Activated naive CD8-positive, alpha-beta T cell treated with anti-CD3 and anti-CD28 coated beads for 36 hours (primary cell): ENCODE results near the gene RIN3. TPM values are rescaled to one million over a fixed set of nuclear protein-coding genes. Genes with fewer than 3 reads are reported as not detected.

Experiments
- DNase-seq: peaks from one replicate; pipeline ENCODE4 v3.0.0; 2021
- H3K27ac Mint-ChIP-seq: one replicate; pipeline ENCODE4 v1.8.0; 2022; ENCODE audit warnings: mild to moderate bottlenecking, moderate library complexity, mixed read lengths
- H3K27me3 Mint-ChIP-seq: one replicate; pipeline ENCODE4 v1.8.0; 2022; ENCODE audit warnings: mild to moderate bottlenecking, mixed read lengths
- H3K36me3 Mint-ChIP-seq: one replicate; pipeline ENCODE4 v1.8.0; 2021; ENCODE audit warnings: mild to moderate bottlenecking, mixed read lengths
- H3K4me1 Mint-ChIP-seq: one replicate; pipeline ENCODE4 v1.8.0; 2021; ENCODE audit warnings: mixed read lengths
- H3K4me3 Mint-ChIP-seq: one replicate; pipeline ENCODE4 v1.8.0; 2022; ENCODE audit warnings: mild to moderate bottlenecking, moderate library complexity, mixed read lengths
- H3K9me3 Mint-ChIP-seq: one replicate; pipeline ENCODE4 v1.8.0; 2022; ENCODE audit warnings: mixed read lengths
- total RNA-seq, 2 experiments: library from RNA; stranded (reverse); gene quantifications; one replicate each; pipeline ENCODE4 v1.2.3, GENCODE V29; 2021

RIN3 gene
- total RNA-seq, 2 experiments from 2014 or later = 59.2 to 59.6 TPM

- no peak overlapping the region for H3K4me3 Mint-ChIP-seq
- H3K4me1 Mint-ChIP-seq = peaks cover 86% of the 10 kb centered on the region
- no peaks in the 10 kb centered on the region for H3K27me3 Mint-ChIP-seq
- peaks cover 69% of the 10 kb centered on the region for H3K36me3 Mint-ChIP-seq
- H3K27ac Mint-ChIP-seq = peak overlapping the region; percentile 73
- no peak for DNase-seq
- H3K9me3 Mint-ChIP-seq = no peaks in the 10 kb centered on the region
These were observed 45.9 kb downstream of the RIN3 start for GRCh38 chr14:92559486-92559885.

- Mint-ChIP-seq H3K4me1 (peaks cover 88% of the 10 kb centered on the region), H3K27ac (peak overlapping the region; percentile 73), H3K4me3 (peak overlapping the region; percentile 8), H3K36me3 (peaks cover 73% of the 10 kb centered on the region), H3K27me3 (no peaks in the 10 kb centered on the region), H3K9me3 (no peaks in the 10 kb centered on the region)
- DNase-seq = peak; percentile 36
These were observed 46.7 kb downstream of the RIN3 start for GRCh38 chr14:92560106-92560865.

DNA sequence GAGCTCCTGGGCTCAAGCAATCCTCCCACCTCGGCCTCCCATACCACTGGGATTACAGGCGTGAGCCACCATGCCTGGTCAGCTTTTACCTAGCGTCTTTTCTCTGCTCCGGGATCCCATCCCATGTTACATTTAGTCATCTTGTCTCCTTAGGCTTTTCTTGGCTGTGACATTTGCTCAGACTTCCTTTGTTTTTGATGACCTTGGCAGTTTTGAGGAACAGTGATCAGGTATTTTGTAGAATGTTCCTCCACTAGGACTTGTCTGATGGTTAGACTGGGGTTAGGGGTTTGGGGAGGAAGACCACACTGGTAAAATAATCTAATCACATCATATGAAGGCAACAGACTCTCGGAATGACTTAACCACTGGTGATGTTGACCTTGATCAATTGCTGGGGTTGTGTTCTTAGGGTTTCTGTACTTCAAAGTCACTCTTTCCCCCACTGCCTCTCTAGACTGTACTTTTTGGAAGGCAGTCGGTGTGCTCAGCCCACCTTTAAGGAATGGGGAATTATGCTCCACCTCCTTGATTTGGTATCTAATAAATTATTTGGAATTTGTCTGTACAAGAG lies 48.4 kb downstream of the RIN3 start:
- Mint-ChIP-seq H3K36me3 (peaks cover 75% of the 10 kb centered on the region), H3K4me3 (no peak overlapping the region), H3K27ac (peak overlapping the region; percentile 65), H3K4me1 (peaks cover 73% of the 10 kb centered on the region), H3K9me3 (peaks cover 6% of the 10 kb centered on the region), H3K27me3 (no peaks in the 10 kb centered on the region)
- no peak for DNase-seq

- Mint-ChIP-seq H3K4me1 (peaks cover 67% of the 10 kb centered on the region), H3K36me3 (peaks cover 75% of the 10 kb centered on the region)
- DNase-seq = no peak
These were observed 49.8 kb downstream of the RIN3 start for GRCh38 chr14:92563359-92563758.

DNA sequence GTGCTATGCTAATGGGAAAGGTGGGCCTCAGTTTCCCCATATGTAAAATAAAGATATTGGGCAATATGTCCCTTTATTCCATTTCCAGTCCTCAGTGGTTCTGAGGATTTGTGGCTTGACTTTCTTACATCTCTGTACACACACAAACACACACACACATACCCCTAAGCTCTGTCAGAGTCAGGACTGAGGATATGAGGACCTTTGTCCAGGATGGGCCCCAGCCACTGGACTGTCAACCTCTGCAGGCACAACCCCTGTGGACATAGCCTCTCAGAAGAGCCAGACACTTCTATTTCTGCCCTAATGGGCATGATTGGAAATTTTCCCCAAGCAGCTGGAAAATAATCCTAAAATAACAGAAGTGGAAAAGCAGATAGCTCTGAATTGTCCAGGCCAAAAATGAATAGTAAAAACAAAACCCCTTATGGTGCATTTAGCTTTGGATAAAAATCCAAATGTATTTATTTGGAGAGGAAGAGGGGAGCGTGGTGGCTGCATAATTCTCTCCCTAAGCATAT lies 50.2 kb downstream of the RIN3 start:
- DNase-seq = no peak
- H3K27ac Mint-ChIP-seq = peak overlapping the region; percentile 74
- peaks cover 15% of the 10 kb centered on the region for H3K9me3 Mint-ChIP-seq
- no peak overlapping the region for H3K4me3 Mint-ChIP-seq
- H3K36me3 Mint-ChIP-seq = peaks cover 75% of the 10 kb centered on the region
- no peaks in the 10 kb centered on the region for H3K27me3 Mint-ChIP-seq
- H3K4me1 Mint-ChIP-seq = peaks cover 69% of the 10 kb centered on the region

More at GRCh38 chr14:92563359-92563758, 49.8 kb downstream of the RIN3 start:
- H3K27me3 Mint-ChIP-seq = no peaks in the 10 kb centered on the region
- peaks cover 15% of the 10 kb centered on the region for H3K9me3 Mint-ChIP-seq
- H3K27ac Mint-ChIP-seq = peak overlapping the region; percentile 74
- H3K4me3 Mint-ChIP-seq = no peak overlapping the region

DNA sequence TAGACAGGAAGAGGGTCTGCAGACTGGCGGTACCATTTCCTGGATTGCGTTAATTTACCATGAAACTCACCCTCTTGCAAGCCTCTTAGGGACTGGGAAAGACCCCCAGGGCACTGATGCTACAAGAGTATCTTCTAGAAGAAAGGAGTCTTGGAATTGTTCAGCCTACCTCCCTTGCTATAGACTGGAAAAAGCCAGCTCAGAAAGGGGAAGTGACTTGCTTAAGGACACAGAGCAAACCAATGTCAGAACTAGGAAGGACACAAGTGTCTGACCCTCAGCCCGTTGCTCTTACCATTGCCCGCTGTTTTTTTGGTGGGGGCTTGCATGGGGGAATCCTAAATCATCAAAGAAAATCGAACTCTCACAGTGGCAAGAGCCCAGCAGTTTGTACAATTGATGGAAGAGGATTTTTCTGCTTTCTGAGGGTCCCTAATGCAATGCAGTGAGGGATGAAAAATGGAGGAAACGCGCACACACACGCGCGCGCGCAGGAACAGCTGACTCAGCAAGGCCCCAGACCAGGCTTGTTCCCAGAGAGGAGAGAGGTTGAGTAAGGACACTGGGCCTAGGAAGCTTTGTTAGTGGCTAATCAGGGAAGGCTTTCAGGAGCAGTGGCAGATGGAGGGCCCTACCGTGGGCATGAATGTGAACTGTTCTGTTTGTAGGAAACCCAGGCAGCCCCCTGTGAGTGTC lies 50.9 kb downstream of the RIN3 start:
- Mint-ChIP-seq H3K9me3 (peaks cover 15% of the 10 kb centered on the region), H3K27me3 (no peaks in the 10 kb centered on the region), H3K4me1 (peaks cover 71% of the 10 kb centered on the region), H3K27ac (peak overlapping the region; percentile 20), H3K36me3 (peaks cover 73% of the 10 kb centered on the region), H3K4me3 (no peak overlapping the region)
- DNase-seq = no peak

- H3K9me3 Mint-ChIP-seq = peaks cover 15% of the 10 kb centered on the region
- peaks cover 71% of the 10 kb centered on the region for H3K4me1 Mint-ChIP-seq
- H3K27me3 Mint-ChIP-seq = no peaks in the 10 kb centered on the region
- DNase-seq = no peak
- no peak overlapping the region for H3K4me3 Mint-ChIP-seq
- H3K36me3 Mint-ChIP-seq = peaks cover 72% of the 10 kb centered on the region
- peak overlapping the region; percentile 29 for H3K27ac Mint-ChIP-seq
These were observed 51.6 kb downstream of the RIN3 start for GRCh38 chr14:92565040-92565717.

DNA sequence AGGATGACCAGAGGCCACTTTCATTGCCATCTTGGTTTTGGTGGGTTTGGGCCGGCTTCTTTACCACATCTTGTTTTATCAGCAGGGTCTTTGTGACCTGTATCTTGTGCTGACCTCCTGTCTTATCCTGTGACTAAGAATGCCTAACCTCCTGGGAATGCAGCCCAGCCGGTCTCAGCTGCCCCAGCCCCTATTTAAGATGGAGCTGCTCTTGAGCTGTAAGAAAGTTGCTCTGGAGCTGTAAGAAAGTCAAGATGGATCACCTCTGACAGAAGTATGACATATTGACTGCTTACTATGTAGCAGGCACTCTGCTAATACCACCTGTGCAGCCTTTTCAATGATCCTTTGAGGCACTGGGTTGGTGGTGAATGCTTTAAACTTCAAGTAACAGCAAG lies 52.1 kb downstream of the RIN3 start:
- Mint-ChIP-seq H3K27ac (peak overlapping the region; percentile 29), H3K4me1 (peaks cover 73% of the 10 kb centered on the region), H3K9me3 (peaks cover 15% of the 10 kb centered on the region), H3K4me3 (no peak overlapping the region), H3K27me3 (no peaks in the 10 kb centered on the region), H3K36me3 (peaks cover 72% of the 10 kb centered on the region)
- no peak for DNase-seq

DNA sequence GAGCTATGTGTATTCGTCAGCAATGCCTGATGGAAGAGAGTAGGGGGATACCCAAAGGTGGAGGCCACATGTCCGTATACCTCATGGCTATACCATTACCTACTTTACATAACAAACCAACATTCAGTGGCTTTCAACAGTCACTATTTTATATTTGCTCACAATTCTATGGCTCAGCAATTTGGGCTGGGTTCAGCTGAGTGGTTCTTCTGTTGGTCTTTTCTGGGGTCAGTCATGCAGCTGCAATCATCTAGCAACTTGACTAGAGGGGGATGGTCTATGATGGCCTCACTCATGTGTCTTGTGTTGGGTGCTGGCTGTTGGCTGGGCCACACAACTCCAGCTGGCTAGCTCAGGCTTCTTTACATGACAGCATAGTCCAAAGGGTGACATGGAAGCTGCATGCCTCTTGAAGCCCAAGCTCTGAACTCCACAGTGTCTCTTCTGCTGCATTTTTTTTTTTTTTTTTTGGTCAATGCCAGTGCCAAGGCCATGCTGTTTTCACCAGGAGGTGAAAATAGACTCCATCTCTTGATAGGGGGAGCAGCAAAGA lies 53.7 kb downstream of the RIN3 start:
- no peak for DNase-seq
- Mint-ChIP-seq H3K27ac (peak overlapping the region; percentile 34), H3K36me3 (peaks cover 70% of the 10 kb centered on the region), H3K4me3 (no peak overlapping the region), H3K27me3 (no peaks in the 10 kb centered on the region), H3K4me1 (peaks cover 68% of the 10 kb centered on the region), H3K9me3 (peaks cover 15% of the 10 kb centered on the region)

- H3K9me3 Mint-ChIP-seq = peaks cover 15% of the 10 kb centered on the region
- H3K4me1 Mint-ChIP-seq = peaks cover 62% of the 10 kb centered on the region
- H3K27me3 Mint-ChIP-seq = no peaks in the 10 kb centered on the region
- H3K36me3 Mint-ChIP-seq = peaks cover 70% of the 10 kb centered on the region
- H3K27ac Mint-ChIP-seq = peak overlapping the region; percentile 97
- DNase-seq = peak; percentile 66
- peak overlapping the region; percentile 63 for H3K4me3 Mint-ChIP-seq
These were observed 55.3 kb downstream of the RIN3 start for GRCh38 chr14:92568621-92569479.

DNA sequence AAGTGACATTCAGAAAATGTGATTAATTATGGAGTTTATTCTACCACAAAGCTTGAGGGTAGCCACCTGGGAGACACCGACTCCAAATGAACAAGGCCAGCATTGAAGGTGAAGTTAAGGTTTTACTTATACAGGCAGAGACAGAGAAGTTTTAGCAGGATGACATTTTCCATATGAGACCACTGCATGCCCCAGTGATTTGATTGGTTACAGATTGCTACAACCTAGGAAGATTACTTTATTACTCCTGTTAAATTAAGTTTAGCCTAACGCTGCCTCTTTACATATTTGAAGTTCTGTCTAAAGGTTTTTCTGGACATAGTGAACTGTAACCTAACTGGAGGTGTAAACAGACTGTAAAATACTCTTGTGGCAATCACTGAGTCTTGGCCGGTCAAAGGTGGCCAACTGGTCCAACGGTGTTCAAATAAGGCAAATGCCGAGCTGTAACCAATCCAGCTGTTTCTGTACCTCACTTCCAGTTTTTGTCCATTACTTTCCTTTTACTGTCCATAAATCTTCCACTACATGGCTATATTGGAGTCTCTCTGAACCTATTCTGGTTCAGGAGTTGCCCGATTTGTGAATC lies 57.2 kb downstream of the RIN3 start:
- peaks cover 15% of the 10 kb centered on the region for H3K9me3 Mint-ChIP-seq
- H3K27me3 Mint-ChIP-seq = no peaks in the 10 kb centered on the region
- H3K27ac Mint-ChIP-seq = peak overlapping the region; percentile 17
- H3K4me1 Mint-ChIP-seq = peaks cover 60% of the 10 kb centered on the region
- H3K4me3 Mint-ChIP-seq = no peak overlapping the region
- H3K36me3 Mint-ChIP-seq = peaks cover 61% of the 10 kb centered on the region
- no peak for DNase-seq

- Mint-ChIP-seq H3K36me3 (peaks cover 58% of the 10 kb centered on the region), H3K27ac (no peak overlapping the region), H3K4me1 (peaks cover 71% of the 10 kb centered on the region), H3K4me3 (no peak overlapping the region), H3K27me3 (no peaks in the 10 kb centered on the region), H3K9me3 (peaks cover 9% of the 10 kb centered on the region)
- DNase-seq = no peak
These were observed 58.5 kb downstream of the RIN3 start for GRCh38 chr14:92572050-92572449.

DNA sequence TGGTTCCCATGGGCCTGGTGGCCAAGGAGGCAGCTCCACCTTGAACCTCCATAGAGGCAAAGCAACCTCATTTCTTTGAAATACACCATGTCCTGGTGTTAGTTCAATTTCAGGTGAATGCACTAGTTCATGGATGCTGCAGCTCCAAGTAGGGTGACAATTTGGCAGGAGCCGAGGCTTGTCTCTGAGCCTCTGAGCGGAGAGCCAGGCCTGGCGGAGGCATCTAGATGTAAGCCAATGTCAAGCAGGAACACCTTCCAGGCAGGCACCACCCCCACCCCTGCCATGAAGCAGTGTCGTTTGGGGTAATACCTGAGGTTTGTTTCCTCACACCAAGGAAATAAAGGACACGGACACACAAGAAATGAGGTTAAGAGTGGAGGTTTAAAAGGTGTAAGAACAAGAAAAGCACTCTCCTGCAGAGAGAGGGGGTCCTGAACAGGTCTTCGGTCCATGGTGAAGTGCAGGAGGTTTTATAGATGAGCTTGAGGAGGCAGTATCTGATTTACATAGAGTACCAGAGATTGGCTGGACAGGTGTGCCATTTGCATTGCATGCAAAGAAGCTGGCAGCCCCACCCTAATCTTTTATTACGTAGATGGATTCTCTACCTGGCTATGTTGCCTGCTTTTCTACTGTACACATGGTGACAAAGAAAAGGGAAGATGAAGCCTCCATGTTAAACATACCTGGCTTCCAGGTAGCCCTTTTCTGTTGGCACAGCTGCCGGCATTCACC lies 60.3 kb downstream of the RIN3 start:
- Mint-ChIP-seq H3K4me3 (no peak overlapping the region), H3K27ac (peak overlapping the region; percentile 39), H3K4me1 (peaks cover 76% of the 10 kb centered on the region), H3K9me3 (no peaks in the 10 kb centered on the region), H3K27me3 (no peaks in the 10 kb centered on the region), H3K36me3 (peaks cover 60% of the 10 kb centered on the region)
- DNase-seq = no peak
